AG04449 (cell line): ENCODE data around the gene CST11.

Experiments used
- CTCF ChIA-PET: fragments of 350-600 bp; formaldehyde crosslinking; extraction: SDS; loops from one replicate; lab custom pipeline; 2021; ENCODE audit warnings: antibody characterized with exemption; lab: Yijun Ruan, JAX
- POLR2A ChIA-PET: fragments of 400-600, 350-600 bp; formaldehyde crosslinking; extraction: SDS; loops from one replicate; lab custom pipeline; 2020; ENCODE audit warnings: antibody characterized with exemption, inconsistent platforms; lab: Yijun Ruan, JAX
- DNase-seq: peaks from one replicate; pipeline ENCODE4 v3.0.0-alpha.2; 2010; ENCODE audit warnings: low read depth, low spot score
- H3K4me3 ChIP-seq: 2 replicates; pipeline ENCODE4 v1.5.1; 2011; ENCODE audit warnings: low read depth, mild to moderate bottlenecking, control low read depth, low read length
- TF ChIP-seq, protein P1 (sequence below): IDR thresholded peaks from one replicate; pipeline ENCODE4 v1.5.1; 2011; ENCODE audit warnings: mild to moderate bottlenecking, moderate library complexity, low read length, control low read depth, inconsistent platforms; ENCODE audit not compliant: insufficient read depth; ENCODE audit errors: missing control alignments

CST11 gene

DNA sequence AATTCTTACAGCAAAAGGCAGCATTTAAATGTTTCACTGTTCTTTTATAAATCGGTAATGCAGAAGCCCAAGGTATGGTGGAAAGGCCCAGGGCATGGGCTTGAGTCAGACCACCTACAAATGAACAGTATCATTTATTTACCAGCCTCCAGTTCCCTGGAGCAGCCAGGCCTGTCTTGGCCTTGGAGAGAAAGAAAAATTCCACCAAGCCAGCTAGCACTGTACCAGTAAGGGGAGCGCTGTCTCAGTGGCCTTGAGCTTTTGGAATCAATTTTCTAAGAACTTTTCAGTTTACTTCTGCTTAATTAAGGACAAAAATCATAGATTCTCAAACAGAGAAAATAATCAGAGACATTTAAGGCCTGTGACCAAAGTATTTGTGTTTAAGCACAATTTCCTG, 43.7 kb downstream of the CST11 start:
- H3K4me3 ChIP-seq, result no peak overlapping the region
- CTCF ChIA-PET, result interaction anchor here (2.0 kb wide), 1 partner anchor 11 kb away, joined by 7 read pairs; no protein-coding TSS in a partner anchor
- TF ChIP-seq, protein P1, sequence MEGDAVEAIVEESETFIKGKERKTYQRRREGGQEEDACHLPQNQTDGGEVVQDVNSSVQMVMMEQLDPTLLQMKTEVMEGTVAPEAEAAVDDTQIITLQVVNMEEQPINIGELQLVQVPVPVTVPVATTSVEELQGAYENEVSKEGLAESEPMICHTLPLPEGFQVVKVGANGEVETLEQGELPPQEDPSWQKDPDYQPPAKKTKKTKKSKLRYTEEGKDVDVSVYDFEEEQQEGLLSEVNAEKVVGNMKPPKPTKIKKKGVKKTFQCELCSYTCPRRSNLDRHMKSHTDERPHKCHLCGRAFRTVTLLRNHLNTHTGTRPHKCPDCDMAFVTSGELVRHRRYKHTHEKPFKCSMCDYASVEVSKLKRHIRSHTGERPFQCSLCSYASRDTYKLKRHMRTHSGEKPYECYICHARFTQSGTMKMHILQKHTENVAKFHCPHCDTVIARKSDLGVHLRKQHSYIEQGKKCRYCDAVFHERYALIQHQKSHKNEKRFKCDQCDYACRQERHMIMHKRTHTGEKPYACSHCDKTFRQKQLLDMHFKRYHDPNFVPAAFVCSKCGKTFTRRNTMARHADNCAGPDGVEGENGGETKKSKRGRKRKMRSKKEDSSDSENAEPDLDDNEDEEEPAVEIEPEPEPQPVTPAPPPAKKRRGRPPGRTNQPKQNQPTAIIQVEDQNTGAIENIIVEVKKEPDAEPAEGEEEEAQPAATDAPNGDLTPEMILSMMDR, result no peak
- DNase-seq, result no peak
- POLR2A ChIA-PET, result no interaction called here

DNA sequence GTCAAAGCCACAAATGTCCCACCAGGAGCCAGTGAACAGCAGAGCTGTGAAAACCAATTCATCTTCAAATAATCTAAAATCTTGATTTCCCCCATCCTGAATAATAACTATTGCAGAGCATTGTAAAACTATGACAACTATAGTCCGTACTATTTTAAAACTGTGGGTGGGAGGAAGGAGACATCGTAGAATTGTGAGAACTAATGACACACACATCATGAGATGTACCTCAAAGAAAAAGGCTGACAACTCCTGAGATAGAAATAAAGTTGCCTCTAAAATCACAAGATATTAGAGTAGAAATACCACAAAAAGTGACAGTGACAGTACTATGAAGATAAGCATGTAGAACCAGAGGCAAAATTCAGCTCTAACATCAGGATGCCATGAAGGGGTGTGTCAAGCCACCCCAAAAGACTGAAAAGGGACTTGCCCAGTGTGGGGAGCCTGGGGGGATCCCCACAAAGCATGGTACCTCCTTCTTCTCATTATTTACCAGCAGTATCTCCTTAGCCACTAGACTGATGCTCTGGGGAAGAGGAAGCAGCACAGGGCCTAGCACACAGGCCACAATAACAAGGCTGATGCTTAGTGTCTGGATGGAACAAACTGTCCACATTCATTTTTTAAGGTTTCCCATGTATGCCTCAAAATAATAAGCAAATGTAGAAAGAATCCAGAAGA, 44.8 kb downstream of the CST11 start:
- no peak for DNase-seq
- POLR2A ChIA-PET, result no interaction called here
- CTCF ChIA-PET, result no interaction called here
- TF ChIP-seq, protein P1, result no peak
- H3K4me3 ChIP-seq, result no peak overlapping the region

DNA sequence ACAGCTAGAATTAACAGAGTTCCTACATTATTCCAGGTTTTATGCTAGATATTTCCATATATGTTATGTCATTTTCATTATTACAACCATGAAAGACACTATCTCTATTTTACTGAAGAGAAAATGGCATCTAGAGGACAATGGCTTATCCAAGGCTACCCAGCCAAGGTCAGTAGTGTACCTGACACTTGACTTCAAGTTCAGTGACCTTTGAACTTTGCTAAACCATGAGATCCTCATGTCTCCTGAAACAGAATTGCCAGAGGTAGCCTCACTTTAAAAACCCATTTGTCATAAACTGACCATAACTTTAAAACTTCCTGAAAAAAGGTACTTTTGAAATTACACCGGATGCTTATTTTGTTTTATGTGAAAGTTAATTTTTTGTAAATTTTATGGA, 45.8 kb downstream of the CST11 start:
- no peak for DNase-seq
- H3K4me3 ChIP-seq, result no peak overlapping the region
- TF ChIP-seq, protein P1, result no peak
- POLR2A ChIA-PET, result no interaction called here
- CTCF ChIA-PET, result interaction anchor here (1.8 to 2.2 kb wide), 2 partner anchors 9 to 33 kb away, joined by 4 to 6 read pairs; no protein-coding TSS in a partner anchor

DNA sequence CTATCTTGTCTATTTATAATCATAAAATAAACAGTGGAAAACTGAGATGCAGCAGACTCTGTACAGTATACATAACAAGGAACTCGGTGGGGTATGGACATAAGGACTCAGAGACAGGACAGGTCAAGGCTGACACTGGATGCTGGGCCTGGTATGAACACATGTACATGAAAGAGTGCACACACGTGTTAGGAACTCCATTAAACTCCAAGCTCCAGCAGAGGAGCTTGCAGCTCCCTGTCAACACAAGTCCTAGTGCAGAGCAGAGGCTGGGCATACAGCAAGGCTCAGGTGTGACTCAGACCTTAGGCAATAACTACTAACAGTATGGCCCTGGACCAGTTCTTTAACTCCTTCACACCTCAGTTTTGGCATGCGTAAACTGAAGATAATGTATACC, 48.5 kb downstream of the CST11 start:
- DNase-seq, result no peak
- TF ChIP-seq, protein P1, result no peak
- POLR2A ChIA-PET, result interaction anchor here (1.0 kb wide), 1 partner anchor 15 kb away, joined by 3 read pairs; no protein-coding TSS in a partner anchor
- H3K4me3 ChIP-seq, result no peak overlapping the region
- CTCF ChIA-PET, result interaction anchor here (1.1 to 3.9 kb wide), 2 partner anchors 11 to 38 kb away, joined by 3 to 15 read pairs; no protein-coding TSS in a partner anchor

DNA sequence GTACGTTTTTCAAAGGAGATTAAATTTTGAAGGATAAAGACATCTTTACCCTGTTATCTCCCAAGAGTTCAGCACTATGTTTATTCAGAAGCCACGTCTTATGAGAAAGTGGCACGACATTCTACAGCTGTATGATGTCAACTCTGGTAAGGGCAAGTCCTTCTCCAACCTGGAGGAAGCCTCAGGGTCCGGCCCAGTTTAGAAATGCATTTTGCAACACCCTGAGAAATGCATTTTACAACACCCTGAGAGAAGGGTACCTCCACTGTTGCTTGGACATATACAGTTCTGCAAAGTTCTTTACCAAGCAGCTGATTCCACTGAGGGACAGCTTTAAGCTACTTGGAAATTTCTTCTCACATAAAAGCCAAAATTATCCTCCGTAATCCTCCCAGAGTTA, 48.9 kb downstream of the CST11 start:
- TF ChIP-seq, protein P1, result no peak
- CTCF ChIA-PET, result interaction anchor here (1.1 to 3.9 kb wide), 2 partner anchors 10 to 39 kb away, joined by 3 to 15 read pairs; no protein-coding TSS in a partner anchor
- no peak for DNase-seq
- POLR2A ChIA-PET, result interaction anchor here (1.0 kb wide), 1 partner anchor 16 kb away, joined by 3 read pairs; no protein-coding TSS in a partner anchor
- no peak overlapping the region for H3K4me3 ChIP-seq

DNA sequence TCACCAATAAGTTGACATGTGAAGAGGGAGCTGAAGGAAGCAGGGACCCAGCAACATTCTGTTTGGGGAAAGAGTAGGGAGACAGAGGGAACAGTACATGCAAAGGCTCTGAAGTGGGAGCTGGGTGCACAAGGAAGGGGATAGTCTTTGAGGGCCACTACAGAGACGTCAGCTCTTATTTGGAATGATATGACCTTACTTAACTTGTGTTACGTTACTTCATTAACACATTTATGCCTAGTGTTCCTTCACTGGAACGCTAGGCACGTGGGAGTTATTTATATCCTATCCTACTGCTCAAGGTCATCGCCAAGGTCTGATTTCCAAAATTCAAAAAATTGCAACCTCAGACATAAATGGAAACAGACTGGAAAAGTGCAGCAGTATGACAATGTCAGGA, 51.6 kb downstream of the CST11 start:
- no peak for DNase-seq
- TF ChIP-seq, protein P1, result no peak
- H3K4me3 ChIP-seq, result no peak overlapping the region
- CTCF ChIA-PET, result interaction anchor here (1.6 to 3.9 kb wide), 2 partner anchors 18 to 42 kb away, joined by 5 to 15 read pairs; no protein-coding TSS in a partner anchor
- POLR2A ChIA-PET, result interaction anchor here (0.6 kb wide), 1 partner anchor 799 kb away, joined by 6 read pairs; no protein-coding TSS in a partner anchor
